Mesenchymal stem cell (in vitro differentiated cells and primary cell): ENCODE results near the gene FOXI1.

Experiments
- DNase-seq: peaks from one replicate; pipeline ENCODE4 v3.0.0-alpha.2; 2013
- H2AFZ ChIP-seq: one replicate; pipeline ENCODE4 v1.6.1; 2013; ENCODE audit warnings: low read depth, mild to moderate bottlenecking, control low read depth, inconsistent platforms, low read length, moderate library complexity
- H2AK5ac ChIP-seq: 2 replicates; pipeline ENCODE4 v1.6.1; 2013; ENCODE audit warnings: low read length, moderate library complexity, mild to moderate bottlenecking, inconsistent platforms; ENCODE audit not compliant: severe bottlenecking
- H2BK120ac ChIP-seq: one replicate; pipeline ENCODE4 v1.6.1; 2013; ENCODE audit warnings: low read depth, mild to moderate bottlenecking, inconsistent platforms, low read length, moderate library complexity
- H2BK12ac ChIP-seq, 2 experiments: one replicate each; pipeline ENCODE4 v1.6.1; 2013; ENCODE audit warnings: inconsistent platforms in 2 of 2, low read length in 2 of 2, mild to moderate bottlenecking in 2 of 2, moderate library complexity in 2 of 2, control low read depth in 1 of 2
- H2BK15ac ChIP-seq: one replicate; pipeline ENCODE4 v1.6.1; 2013; ENCODE audit warnings: mild to moderate bottlenecking, low read depth, inconsistent platforms; ENCODE audit not compliant: poor library complexity, severe bottlenecking
- H2BK5ac ChIP-seq: 2 replicates; pipeline ENCODE4 v1.6.1; 2013; ENCODE audit warnings: low read depth, mild to moderate bottlenecking, low read length, control low read depth, inconsistent platforms; ENCODE audit not compliant: poor library complexity, severe bottlenecking
- H3K14ac ChIP-seq, 2 experiments: one replicate each; pipeline ENCODE4 v1.6.1; 2013; ENCODE audit warnings: inconsistent platforms in 2 of 2, low read length in 2 of 2, control low read depth in 1 of 2, mild to moderate bottlenecking in 1 of 2, moderate library complexity in 1 of 2
- H3K18ac ChIP-seq, 2 experiments: one replicate each; pipeline ENCODE4 v1.6.1; 2013; ENCODE audit warnings: inconsistent platforms in 2 of 2, low read length in 2 of 2, control low read depth in 1 of 2, low read depth in 1 of 2, mild to moderate bottlenecking in 1 of 2
- H3K23ac ChIP-seq, 2 experiments: one replicate each; pipeline ENCODE4 v1.6.1; 2013; ENCODE audit warnings: inconsistent platforms in 2 of 2, low read length in 2 of 2, mild to moderate bottlenecking in 2 of 2, moderate library complexity in 2 of 2, control low read depth in 1 of 2
- H3K27ac ChIP-seq: 2 replicates; pipeline ENCODE4 v1.5.1; 2013; ENCODE audit warnings: mild to moderate bottlenecking, moderate library complexity, low read length, control low read depth, inconsistent platforms; ENCODE audit not compliant: poor library complexity, severe bottlenecking
- H3K27me3 ChIP-seq, 2 experiments: 2 replicates each; pipeline versions ENCODE4 v1.6.1 to v1.7.0; 2013; ENCODE audit warnings: low read length in 2 of 2, mild to moderate bottlenecking in 2 of 2, moderate library complexity in 2 of 2, control low read depth in 1 of 2, inconsistent platforms in 1 of 2; ENCODE audit not compliant: control insufficient read depth in 1 of 2, insufficient read depth in 1 of 2
- H3K36me3 ChIP-seq, 2 experiments: 2 replicates each; pipeline versions ENCODE4 v1.6.1 to v1.7.0; 2013; ENCODE audit warnings: low read length in 2 of 2, control low read depth in 1 of 2, inconsistent platforms in 1 of 2, low read depth in 1 of 2, mild to moderate bottlenecking in 1 of 2; ENCODE audit not compliant: insufficient read depth in 2 of 2, control insufficient read depth in 1 of 2
- H3K4ac ChIP-seq, 2 experiments: one replicate each; pipeline ENCODE4 v1.6.1; 2013; ENCODE audit warnings: inconsistent platforms in 2 of 2, low read length in 2 of 2, mild to moderate bottlenecking in 2 of 2, moderate library complexity in 2 of 2, control low read depth in 1 of 2, low read depth in 1 of 2
- H3K4me1 ChIP-seq: 2 replicates; pipeline ENCODE4 v1.6.1; 2013; ENCODE audit warnings: low read depth, low read length, control low read depth; ENCODE audit not compliant: control insufficient read depth, insufficient read depth
- H3K4me2 ChIP-seq: 2 replicates; pipeline ENCODE4 v1.6.1; 2013; ENCODE audit warnings: low read length, mild to moderate bottlenecking, inconsistent platforms; ENCODE audit not compliant: poor library complexity, severe bottlenecking
- H3K4me3 ChIP-seq, 2 experiments: 2 replicates each; pipeline versions ENCODE4 v1.5.1 to v1.7.0; 2013; ENCODE audit warnings: low read length in 2 of 2, mild to moderate bottlenecking in 2 of 2, control low read depth in 1 of 2, low read depth in 1 of 2; ENCODE audit not compliant: insufficient read depth in 1 of 2
- H3K79me1 ChIP-seq: replicated peaks from 2 replicates; pipeline ENCODE4 v1.6.1; 2013; ENCODE audit warnings: mild to moderate bottlenecking, control low read depth, low read length, inconsistent platforms; ENCODE audit not compliant: poor library complexity, severe bottlenecking
- H3K9ac ChIP-seq: 2 replicates; pipeline ENCODE4 v1.7.0; 2013; ENCODE audit warnings: mild to moderate bottlenecking, low read length, moderate library complexity
- H3K9me3 ChIP-seq: 2 replicates; pipeline ENCODE4 v1.7.0; 2013; ENCODE audit warnings: mild to moderate bottlenecking, low read length; ENCODE audit not compliant: control insufficient read depth
- H4K8ac ChIP-seq: one replicate; pipeline ENCODE4 v1.6.1; 2013; ENCODE audit warnings: inconsistent platforms, mild to moderate bottlenecking, low read length, moderate library complexity
- H4K91ac ChIP-seq: one replicate; pipeline ENCODE4 v1.6.1; 2013; ENCODE audit warnings: mild to moderate bottlenecking, low read length, inconsistent platforms
- WGBS: methylation state at CpG from one replicate; pipeline ENCODE4 v1.1.7; 2013; ENCODE audit warnings: mixed read lengths; 5-methylcytosine and 5-hydroxymethylcytosine counted together

Gene FOXI1

GRCh38 chr5:170071748-170072147 is 33.9 kb upstream of the FOXI1 start:
- no peak overlapping the region for H4K8ac ChIP-seq
- no peak overlapping the region for H3K4me2 ChIP-seq
- H4K91ac ChIP-seq: no peak overlapping the region
- H2AFZ ChIP-seq: no peak overlapping the region
- H2BK5ac ChIP-seq: no peak overlapping the region
- no peak overlapping the region for H3K4me3 ChIP-seq
- no peaks in the 10 kb centered on the region for H3K79me1 ChIP-seq
- H3K9me3 ChIP-seq: no peaks in the 10 kb centered on the region
- no peak overlapping the region for H2AK5ac ChIP-seq
- H3K4me1 ChIP-seq: no peaks in the 10 kb centered on the region
- H2BK12ac ChIP-seq: no peak overlapping the region
- H2BK120ac ChIP-seq: no peak overlapping the region
- no peak overlapping the region for H3K4ac ChIP-seq
- peaks cover 0 to 17% of the 10 kb centered on the region in 2 experiments for H3K27me3 ChIP-seq
- H3K9ac ChIP-seq: no peak overlapping the region
- DNase-seq: no peak
- WGBS: no CpG with 5 or more reads among the region's 2 CpGs
- no peak overlapping the region for H3K18ac ChIP-seq
- H3K14ac ChIP-seq: no peak overlapping the region
- no peak overlapping the region for H2BK15ac ChIP-seq
- no peaks in the 10 kb centered on the region for H3K36me3 ChIP-seq
- H3K23ac ChIP-seq: no peak overlapping the region
- no peak overlapping the region for H3K27ac ChIP-seq

- H3K27me3 ChIP-seq: peaks cover 0 to 20% of the 10 kb centered on the region in 2 experiments
- H3K23ac ChIP-seq: no peak overlapping the region
- H3K36me3 ChIP-seq: no peaks in the 10 kb centered on the region
- no peak overlapping the region for H2BK12ac ChIP-seq
- H3K18ac ChIP-seq: no peak overlapping the region
- DNase-seq: no peak
- no peak overlapping the region for H2AK5ac ChIP-seq
- H3K4me2 ChIP-seq: no peak overlapping the region
- H4K8ac ChIP-seq: no peak overlapping the region
- H4K91ac ChIP-seq: no peak overlapping the region
- no peak overlapping the region for H2BK5ac ChIP-seq
- H2BK15ac ChIP-seq: no peak overlapping the region
- no peak overlapping the region for H3K14ac ChIP-seq
- no peak overlapping the region for H2AFZ ChIP-seq
- H3K9me3 ChIP-seq: no peaks in the 10 kb centered on the region
- H3K4me1 ChIP-seq: no peaks in the 10 kb centered on the region
- H3K4ac ChIP-seq: no peak overlapping the region
- H3K4me3 ChIP-seq: no peak overlapping the region
- H2BK120ac ChIP-seq: no peak overlapping the region
- H3K27ac ChIP-seq: no peak overlapping the region
- H3K9ac ChIP-seq: no peak overlapping the region
- 87% methylated on average over 5 of the region's 7 CpGs for WGBS
- H3K79me1 ChIP-seq: no peaks in the 10 kb centered on the region
Measured at GRCh38 chr5:170075696-170076095, 30.0 kb upstream of the FOXI1 start.

GRCh38 chr5:170076211-170076610 is 29.5 kb upstream of the FOXI1 start:
- Histone ChIP-seq H3K4me1 (no peaks in the 10 kb centered on the region), H2BK5ac (no peak overlapping the region)
- WGBS: 100% methylated on average over 1 of the region's 1 CpG

GRCh38 chr5:170076739-170077138 is 29.0 kb upstream of the FOXI1 start:
- no peak overlapping the region for H3K27ac ChIP-seq
- H2BK15ac ChIP-seq: no peak overlapping the region
- no peak overlapping the region for H3K18ac ChIP-seq
- H3K14ac ChIP-seq: no peak overlapping the region
- H3K4me2 ChIP-seq: no peak overlapping the region
- H2AFZ ChIP-seq: no peak overlapping the region
- H3K4me1 ChIP-seq: no peaks in the 10 kb centered on the region
- no peak overlapping the region for H2BK5ac ChIP-seq
- H2AK5ac ChIP-seq: no peak overlapping the region
- no peak overlapping the region for H4K91ac ChIP-seq
- H3K79me1 ChIP-seq: no peaks in the 10 kb centered on the region
- H3K27me3 ChIP-seq: peaks cover 0 to 21% of the 10 kb centered on the region in 2 experiments
- H3K9ac ChIP-seq: no peak overlapping the region
- H2BK120ac ChIP-seq: no peak overlapping the region
- H4K8ac ChIP-seq: no peak overlapping the region
- H3K4ac ChIP-seq: no peak overlapping the region
- H3K23ac ChIP-seq: no peak overlapping the region
- DNase-seq: no peak
- H3K9me3 ChIP-seq: no peaks in the 10 kb centered on the region
- no peak overlapping the region for H3K4me3 ChIP-seq
- peaks cover 0 to 3% of the 10 kb centered on the region in 2 experiments for H3K36me3 ChIP-seq
- no peak overlapping the region for H2BK12ac ChIP-seq

More at GRCh38 chr5:170076211-170076610, 29.5 kb upstream of the FOXI1 start:
- no peak overlapping the region for H3K4me2 ChIP-seq
- no peak overlapping the region for H2BK15ac ChIP-seq
- no peak overlapping the region for H2BK120ac ChIP-seq
- H3K27ac ChIP-seq: no peak overlapping the region
- no peak overlapping the region for H3K9ac ChIP-seq
- H3K27me3 ChIP-seq: peaks cover 0 to 21% of the 10 kb centered on the region in 2 experiments
- H2BK12ac ChIP-seq: no peak overlapping the region
- no peak overlapping the region for H4K91ac ChIP-seq
- H3K18ac ChIP-seq: no peak overlapping the region
- H3K14ac ChIP-seq: no peak overlapping the region
- H3K23ac ChIP-seq: no peak overlapping the region
- H3K36me3 ChIP-seq: no peaks in the 10 kb centered on the region
- no peak overlapping the region for H2AFZ ChIP-seq
- DNase-seq: no peak
- H3K79me1 ChIP-seq: no peaks in the 10 kb centered on the region
- H4K8ac ChIP-seq: no peak overlapping the region
- no peak overlapping the region for H3K4me3 ChIP-seq
- no peak overlapping the region for H3K4ac ChIP-seq
- H2AK5ac ChIP-seq: no peak overlapping the region
- no peaks in the 10 kb centered on the region for H3K9me3 ChIP-seq
